ENCODE data around the gene CNNM2.
A peak's percentile ranks its signal among the peaks of the same experiment; 100 is the strongest.

The CNNM2 gene

DNA sequence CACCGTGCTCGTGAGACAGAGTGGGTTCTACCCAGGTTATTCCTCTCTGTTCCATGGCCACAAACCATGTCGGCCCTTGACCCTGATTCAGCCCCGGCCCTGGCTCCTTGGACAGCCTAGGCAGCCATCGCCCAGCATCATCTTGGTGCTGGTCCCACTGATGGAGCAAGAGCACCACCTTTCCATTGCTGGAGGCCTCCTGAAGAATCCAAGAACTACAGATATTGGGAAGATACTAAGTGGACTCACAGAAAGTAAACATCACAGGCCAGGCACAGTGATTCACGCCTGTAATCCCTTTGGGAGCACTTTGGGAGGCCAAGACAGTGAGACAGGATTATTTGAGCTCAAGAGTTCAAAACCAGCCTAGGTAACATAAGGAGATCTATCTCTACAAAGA, 149.9 kb downstream of the CNNM2 start:
- TF ChIP-seq, protein P1, sequence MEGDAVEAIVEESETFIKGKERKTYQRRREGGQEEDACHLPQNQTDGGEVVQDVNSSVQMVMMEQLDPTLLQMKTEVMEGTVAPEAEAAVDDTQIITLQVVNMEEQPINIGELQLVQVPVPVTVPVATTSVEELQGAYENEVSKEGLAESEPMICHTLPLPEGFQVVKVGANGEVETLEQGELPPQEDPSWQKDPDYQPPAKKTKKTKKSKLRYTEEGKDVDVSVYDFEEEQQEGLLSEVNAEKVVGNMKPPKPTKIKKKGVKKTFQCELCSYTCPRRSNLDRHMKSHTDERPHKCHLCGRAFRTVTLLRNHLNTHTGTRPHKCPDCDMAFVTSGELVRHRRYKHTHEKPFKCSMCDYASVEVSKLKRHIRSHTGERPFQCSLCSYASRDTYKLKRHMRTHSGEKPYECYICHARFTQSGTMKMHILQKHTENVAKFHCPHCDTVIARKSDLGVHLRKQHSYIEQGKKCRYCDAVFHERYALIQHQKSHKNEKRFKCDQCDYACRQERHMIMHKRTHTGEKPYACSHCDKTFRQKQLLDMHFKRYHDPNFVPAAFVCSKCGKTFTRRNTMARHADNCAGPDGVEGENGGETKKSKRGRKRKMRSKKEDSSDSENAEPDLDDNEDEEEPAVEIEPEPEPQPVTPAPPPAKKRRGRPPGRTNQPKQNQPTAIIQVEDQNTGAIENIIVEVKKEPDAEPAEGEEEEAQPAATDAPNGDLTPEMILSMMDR (IDR thresholded peaks at IDR 0.05; ENCODE audit: low read depth, low read length, missing control alignments) = no peak
- H3K4me3 ChIP-seq (replicated peaks; ENCODE audit: low read depth, low read length) = no peak overlapping the region
- DNase-seq (ENCODE audit: extremely low read depth, low read depth) = no peak

DNA sequence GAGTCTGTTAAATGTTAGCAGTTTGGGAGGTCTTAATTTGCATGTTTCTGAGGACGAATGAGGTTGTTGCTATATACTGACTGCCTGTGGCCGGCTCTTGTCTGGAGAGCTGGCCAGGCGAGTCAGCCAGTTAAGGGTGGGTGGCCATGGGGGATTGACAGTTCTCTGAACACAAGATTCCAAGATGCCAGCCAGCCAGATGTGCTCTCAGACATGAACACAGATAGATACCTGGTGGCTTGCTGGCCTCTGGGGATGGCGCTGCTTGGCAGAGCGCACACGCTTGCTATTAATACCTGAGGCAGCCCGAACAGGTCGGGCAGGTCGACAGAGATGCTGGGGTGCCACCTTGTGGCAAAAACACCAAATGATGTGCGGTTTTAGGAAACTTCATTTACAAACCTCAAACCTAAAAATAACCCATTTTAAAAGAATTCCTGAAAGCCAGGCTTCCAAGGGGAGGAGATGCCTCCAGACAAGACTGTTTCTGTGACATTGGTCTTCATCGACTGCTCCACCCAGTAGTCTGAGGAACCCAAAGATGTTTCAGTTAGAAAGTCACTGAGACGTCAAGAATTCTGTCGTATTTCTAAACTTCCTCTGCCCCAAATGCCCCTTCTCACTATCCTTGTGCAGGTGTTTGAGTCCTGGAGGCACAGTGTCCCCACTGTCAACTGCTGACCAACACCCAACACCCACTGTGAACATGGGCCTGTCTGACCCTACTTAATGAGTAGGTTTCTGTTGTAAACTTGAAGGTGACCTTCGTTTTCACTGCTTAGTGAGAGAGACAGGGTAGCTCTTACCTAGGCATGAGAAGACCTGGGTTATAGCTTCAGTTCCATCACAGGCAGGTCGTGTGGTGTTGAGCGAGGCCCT, 151.6 kb downstream of the CNNM2 start:
- H3K4me3 ChIP-seq (replicated peaks; ENCODE audit: low read depth, low read length) = no peak overlapping the region
- DNase-seq (ENCODE audit: extremely low read depth, low read depth) = no peak
- TF ChIP-seq, protein P1 (IDR thresholded peaks at IDR 0.05; ENCODE audit: low read depth, low read length, missing control alignments) = peak; percentile 59

DNA sequence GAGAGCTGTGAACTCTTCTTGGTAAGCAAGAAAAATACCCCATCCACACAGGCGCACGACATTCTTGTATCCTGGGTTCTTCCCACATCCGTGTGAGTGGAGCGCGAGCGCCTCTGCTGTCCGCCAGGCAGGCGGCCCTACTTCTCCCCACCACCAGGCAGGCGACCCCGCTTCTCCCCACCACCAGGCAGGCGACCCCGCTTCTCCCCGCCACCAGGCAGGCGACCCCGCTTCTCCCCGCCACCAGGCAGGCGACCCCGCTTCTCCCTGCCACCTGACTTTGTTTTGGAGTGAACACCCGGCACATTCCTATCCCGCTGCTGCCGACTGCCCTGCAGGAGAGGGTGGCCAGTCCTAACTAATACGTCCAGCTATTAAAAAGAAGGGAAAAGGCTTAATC, 154.2 kb downstream of the CNNM2 start:
- DNase-seq (ENCODE audit: extremely low read depth, low read depth) = no peak
- H3K4me3 ChIP-seq (replicated peaks; ENCODE audit: low read depth, low read length) = no peak overlapping the region
- TF ChIP-seq, protein P1 (IDR thresholded peaks at IDR 0.05; ENCODE audit: low read depth, low read length, missing control alignments) = no peak

DNA sequence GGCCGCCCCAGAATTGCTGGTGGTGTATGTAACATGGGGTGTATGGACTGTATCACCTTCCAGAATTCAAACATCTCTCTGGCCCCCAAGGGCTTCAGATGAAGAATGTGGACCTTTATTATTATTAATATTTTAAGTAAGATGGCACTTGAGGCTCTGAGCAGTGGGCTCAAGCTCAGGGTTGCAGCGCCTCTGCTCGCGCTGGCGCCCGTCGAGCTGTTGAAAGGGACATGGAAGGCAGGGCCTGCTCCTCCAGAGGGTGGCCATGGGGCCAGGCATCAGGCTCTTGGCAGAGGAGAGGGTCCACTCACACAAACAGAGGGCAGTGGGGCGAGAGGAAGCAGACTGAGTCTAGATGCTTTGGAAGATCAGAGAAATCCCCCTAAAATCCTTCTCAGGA, 154.8 kb downstream of the CNNM2 start:
- TF ChIP-seq, protein P1 (IDR thresholded peaks at IDR 0.05; ENCODE audit: low read depth, low read length, missing control alignments) = no peak
- DNase-seq (ENCODE audit: extremely low read depth, low read depth) = no peak

DNA sequence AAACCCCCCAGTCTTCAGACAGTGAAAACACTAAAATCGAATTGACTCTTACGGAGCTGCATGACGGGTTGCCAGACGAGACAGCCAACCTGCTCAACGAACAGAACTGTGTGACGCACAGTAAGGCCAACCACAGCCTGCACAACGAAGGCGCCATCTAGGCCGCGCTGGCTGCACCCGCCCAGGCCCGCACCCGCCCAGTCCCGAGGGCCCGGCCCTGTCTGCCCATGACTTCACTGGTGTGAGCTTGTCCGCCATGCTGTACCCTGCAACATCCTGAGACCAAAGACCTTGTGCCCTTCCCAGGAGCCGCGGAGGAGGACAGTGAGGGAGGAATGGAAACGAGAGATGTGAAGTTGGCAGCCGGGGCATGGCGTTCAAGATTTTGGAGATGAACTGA, 158.9 kb downstream of the CNNM2 start:
- DNase-seq (ENCODE audit: extremely low read depth, low read depth) = no peak
- no peak overlapping the region for H3K4me3 ChIP-seq (replicated peaks; ENCODE audit: low read depth, low read length)
- TF ChIP-seq, protein P1 (IDR thresholded peaks at IDR 0.05; ENCODE audit: low read depth, low read length, missing control alignments) = no peak

More for the DNA sequence above, 154.8 kb downstream of the CNNM2 start:
- H3K4me3 ChIP-seq (replicated peaks; ENCODE audit: low read depth, low read length) = no peak overlapping the region

DNA sequence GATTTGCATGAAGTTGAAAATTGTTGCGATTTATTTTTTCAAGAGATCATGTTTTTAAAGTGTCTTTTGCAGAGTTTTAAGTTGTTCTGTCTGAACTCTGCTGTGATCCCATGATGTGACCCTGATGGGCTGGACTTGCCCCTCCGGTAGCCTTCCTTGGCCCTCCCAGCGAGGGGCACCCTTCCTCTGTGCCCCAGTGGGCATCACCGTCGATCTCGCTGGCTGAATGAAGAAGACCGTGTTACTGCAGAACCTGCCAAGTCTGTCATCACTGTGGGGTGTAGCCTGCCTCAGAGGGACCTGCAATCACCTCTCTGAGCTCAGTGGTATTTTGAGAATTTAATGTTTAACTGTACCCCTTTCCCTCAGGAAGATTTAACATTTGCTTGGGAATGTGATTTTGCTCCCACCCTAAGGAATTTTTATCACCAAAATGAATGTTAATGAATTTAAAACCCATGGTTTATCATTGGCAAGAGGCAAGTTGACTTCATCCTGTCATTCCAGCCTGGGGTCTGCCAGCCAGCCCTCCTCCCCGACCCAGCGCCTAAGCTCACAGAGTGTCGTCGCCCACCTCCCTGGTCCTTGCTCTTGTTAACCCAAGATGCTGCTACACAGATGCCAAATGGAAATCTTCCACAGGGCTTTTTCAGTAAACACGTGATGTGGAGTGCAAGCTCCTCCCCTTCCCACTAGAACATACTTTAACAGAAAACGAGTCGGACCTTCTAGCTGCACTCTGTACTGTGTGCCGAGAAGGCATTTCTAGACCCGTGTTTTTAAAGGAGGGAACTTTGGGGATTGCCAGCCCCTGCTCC, 159.6 kb downstream of the CNNM2 start:
- no peak overlapping the region for H3K4me3 ChIP-seq (replicated peaks; ENCODE audit: low read depth, low read length)
- TF ChIP-seq, protein P1 (IDR thresholded peaks at IDR 0.05; ENCODE audit: low read depth, low read length, missing control alignments) = no peak
- DNase-seq (ENCODE audit: extremely low read depth, low read depth) = no peak

Data from HFF-Myc (cell line).